Vagina (tissue), 2 donors: ENCODE measurements around the gene JAKMIP1.

Experiments
- POLR2A ChIP-seq, 2 donors: fragments of 450-650 bp; IDR thresholded peaks; one replicate each; pipeline ENCODE4 v1.6.1; 2017; ENCODE audit warnings: antibody characterized with exemption in 2 of 2, mild to moderate bottlenecking in 2 of 2, moderate library complexity in 2 of 2
- POLR2AphosphoS5 ChIP-seq, 2 donors: sonication (generic); formaldehyde crosslinking; IDR thresholded peaks; one replicate each; pipeline ENCODE4 v1.9.0; 2017; ENCODE audit warnings: antibody characterized with exemption in 2 of 2, mild to moderate bottlenecking in 2 of 2, low read depth in 1 of 2; ENCODE audit not compliant: insufficient read depth in 1 of 2

DNA sequence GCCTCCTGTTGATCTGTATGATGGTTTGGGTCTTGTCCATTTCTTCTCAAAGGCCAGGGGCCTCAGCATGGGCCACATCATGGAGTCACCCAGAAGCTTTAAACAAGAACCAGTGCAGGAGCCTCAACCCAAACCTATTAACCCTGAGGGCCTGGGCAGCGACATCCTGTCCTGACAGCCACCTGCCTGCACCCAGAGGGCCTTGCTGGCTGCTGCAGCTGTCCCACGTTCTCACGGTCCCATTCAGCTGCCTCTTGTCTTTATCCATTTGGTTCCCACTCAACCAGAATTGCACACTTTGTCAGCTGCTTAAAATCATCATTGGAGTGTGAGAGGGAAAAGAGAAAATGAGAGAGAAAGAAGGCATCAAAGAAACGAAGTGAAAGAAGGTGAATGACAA, 203.7 kb downstream of the JAKMIP1 start:
- TF ChIP-seq POLR2A (IDR thresholded peaks at IDR 0.05) (no peak), POLR2AphosphoS5 (IDR thresholded peaks at IDR 0.05; ENCODE audit: insufficient read depth in 1 of 2, low read depth in 1 of 2) (no peak)
